Ovary (tissue), 3 donors: ENCODE results near the gene MPDU1.

Experiments
- EP300 ChIP-seq: sonication (generic); formaldehyde crosslinking; IDR thresholded peaks from one replicate; pipeline ENCODE4 v1.6.1; 2017; ENCODE audit warnings: antibody characterized with exemption
- POLR2A ChIP-seq: fragments of 450-650 bp; IDR thresholded peaks from one replicate; pipeline ENCODE4 v1.6.1; 2017; ENCODE audit warnings: antibody characterized with exemption, mild to moderate bottlenecking, moderate library complexity
- TF ChIP-seq, protein P1 (sequence below), 3 donors: fragments of 450-650 bp in 2 of 3; fragments of 200-600 bp in 1 of 3; IDR thresholded peaks; one replicate each; pipeline versions ENCODE4 v1.5.1 to v1.8.0; 2016 to 2022; ENCODE audit warnings: antibody characterized with exemption in 3 of 3, mild to moderate bottlenecking in 1 of 3
- donor health status: DM: no; HTN: no; CAD: no.

DNA sequence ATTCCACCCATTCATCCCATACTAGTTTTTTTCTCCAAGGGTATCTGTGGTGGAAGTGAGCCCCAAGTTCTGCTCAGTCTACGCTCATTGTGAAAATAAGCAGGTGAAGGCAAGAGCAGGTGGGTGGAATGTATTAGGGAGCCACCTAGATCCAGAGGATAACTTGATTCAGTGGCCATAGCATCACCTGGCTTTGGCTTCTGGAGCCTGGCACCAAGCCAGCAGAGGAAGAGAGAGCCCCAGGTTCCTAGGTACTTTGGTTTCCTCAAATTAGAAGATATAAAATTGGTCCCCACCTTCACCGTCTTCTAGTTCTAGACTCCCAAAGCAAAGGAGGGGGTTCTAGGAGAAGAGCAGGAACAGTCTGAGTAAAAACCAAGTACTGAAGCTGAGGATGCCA, 27.0 kb downstream of the MPDU1 start:
- TF ChIP-seq, protein P1, sequence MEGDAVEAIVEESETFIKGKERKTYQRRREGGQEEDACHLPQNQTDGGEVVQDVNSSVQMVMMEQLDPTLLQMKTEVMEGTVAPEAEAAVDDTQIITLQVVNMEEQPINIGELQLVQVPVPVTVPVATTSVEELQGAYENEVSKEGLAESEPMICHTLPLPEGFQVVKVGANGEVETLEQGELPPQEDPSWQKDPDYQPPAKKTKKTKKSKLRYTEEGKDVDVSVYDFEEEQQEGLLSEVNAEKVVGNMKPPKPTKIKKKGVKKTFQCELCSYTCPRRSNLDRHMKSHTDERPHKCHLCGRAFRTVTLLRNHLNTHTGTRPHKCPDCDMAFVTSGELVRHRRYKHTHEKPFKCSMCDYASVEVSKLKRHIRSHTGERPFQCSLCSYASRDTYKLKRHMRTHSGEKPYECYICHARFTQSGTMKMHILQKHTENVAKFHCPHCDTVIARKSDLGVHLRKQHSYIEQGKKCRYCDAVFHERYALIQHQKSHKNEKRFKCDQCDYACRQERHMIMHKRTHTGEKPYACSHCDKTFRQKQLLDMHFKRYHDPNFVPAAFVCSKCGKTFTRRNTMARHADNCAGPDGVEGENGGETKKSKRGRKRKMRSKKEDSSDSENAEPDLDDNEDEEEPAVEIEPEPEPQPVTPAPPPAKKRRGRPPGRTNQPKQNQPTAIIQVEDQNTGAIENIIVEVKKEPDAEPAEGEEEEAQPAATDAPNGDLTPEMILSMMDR (IDR thresholded peaks at IDR 0.05): no peak
- TF ChIP-seq EP300: no peak
- no peak for TF ChIP-seq POLR2A
